Activated naive CD8-positive, alpha-beta T cell treated with anti-CD3 and anti-CD28 coated beads, Interleukin-2, amount 10 ng/mL, durations not matched to agents 7 days and 5 days (primary cell): Measurements from ENCODE around the gene DRC3. TPM values are rescaled to one million over a fixed set of nuclear protein-coding genes. Genes with fewer than 3 reads are reported as not detected.

ENCODE experiments used
- ATAC-seq: fragments of 150-1000 bp; cut with Tn5 transposase; one replicate; pipeline ENCODE4 v1.10.0; 2021; ENCODE audit warnings: low read depth, moderate library complexity
- POLR2A ChIA-PET: fragments of 350-600 bp; sonication (Branson Sonifier 250); formaldehyde crosslinking; loops from one replicate; lab custom pipeline; 2021; ENCODE audit warnings: antibody characterized with exemption; lab: Charles Lee
- DNase-seq: peaks from one replicate; pipeline ENCODE4 v3.0.0; 2021
- H3K27ac Mint-ChIP-seq: one replicate; pipeline ENCODE4 v1.8.0; 2022; ENCODE audit warnings: mild to moderate bottlenecking, mixed read lengths
- H3K27me3 Mint-ChIP-seq: one replicate; pipeline ENCODE4 v1.8.0; 2022; ENCODE audit warnings: mild to moderate bottlenecking, moderate library complexity, mixed read lengths
- H3K36me3 Mint-ChIP-seq: one replicate; pipeline ENCODE4 v1.8.0; 2021; ENCODE audit warnings: mild to moderate bottlenecking, mixed read lengths
- H3K4me1 Mint-ChIP-seq: one replicate; pipeline ENCODE4 v1.8.0; 2021; ENCODE audit warnings: mixed read lengths
- H3K4me3 Mint-ChIP-seq: one replicate; pipeline ENCODE4 v1.8.0; 2022; ENCODE audit warnings: mild to moderate bottlenecking, moderate library complexity, mixed read lengths
- H3K9me3 Mint-ChIP-seq: one replicate; pipeline ENCODE4 v1.8.0; 2021; ENCODE audit warnings: mixed read lengths
- total RNA-seq, 2 experiments: library from RNA; stranded (reverse); gene quantifications; one replicate each; pipeline ENCODE4 v1.2.3, GENCODE V29; 2021

The DRC3 gene
- total RNA-seq, 2 experiments from 2014 or later = 0.67 to 0.77 TPM

DNA sequence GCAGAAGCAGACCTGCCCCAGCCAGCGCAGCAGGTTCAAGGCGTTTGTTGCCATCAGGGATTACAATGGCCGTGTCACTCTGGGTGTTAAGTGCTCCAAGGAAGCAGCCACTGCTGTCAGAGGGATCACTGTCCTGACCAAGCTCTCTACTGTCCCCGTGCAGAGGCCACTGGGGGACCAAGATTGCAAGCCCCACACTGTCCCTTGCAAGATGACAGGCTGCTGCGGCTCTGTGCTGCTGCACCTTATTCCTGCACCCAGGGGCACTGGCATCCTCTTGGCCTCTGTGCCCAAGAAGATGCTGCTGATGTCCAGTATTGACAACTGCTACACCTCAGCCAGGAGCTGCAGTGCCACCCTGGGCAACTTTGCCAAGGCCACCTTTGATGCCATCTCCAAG is 38.6 kb downstream of the DRC3 start:
- Mint-ChIP-seq H3K4me1 (no peaks in the 10 kb centered on the region), H3K4me3 (no peak overlapping the region), H3K36me3 (no peaks in the 10 kb centered on the region), H3K9me3 (no peaks in the 10 kb centered on the region), H3K27ac (no peak overlapping the region), H3K27me3 (no peaks in the 10 kb centered on the region)
- POLR2A ChIA-PET = no interaction called here
- no peak for ATAC-seq
- DNase-seq = no peak

DNA sequence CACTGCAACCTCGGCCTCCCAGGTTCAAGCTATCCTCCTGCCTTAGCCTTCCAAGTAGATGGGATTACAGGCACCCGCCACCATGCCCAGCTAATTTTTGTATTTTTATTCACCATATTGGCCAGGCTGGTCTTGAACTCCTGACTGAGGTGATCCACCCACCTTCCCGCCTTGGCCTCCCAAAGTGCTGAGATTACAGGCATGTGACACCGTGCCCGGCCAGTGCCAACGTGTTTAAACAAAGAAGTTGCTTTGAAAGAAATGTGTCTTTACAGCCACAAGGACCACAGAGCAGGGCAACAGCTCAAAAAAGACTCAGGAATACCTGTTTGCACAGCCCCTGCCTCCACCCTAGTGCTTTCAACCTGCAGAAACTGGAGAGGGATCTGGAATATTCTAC is 41.3 kb downstream of the DRC3 start:
- H3K36me3 Mint-ChIP-seq = peaks cover 1% of the 10 kb centered on the region
- no peaks in the 10 kb centered on the region for H3K27me3 Mint-ChIP-seq
- no peak for ATAC-seq
- POLR2A ChIA-PET = no interaction called here
- no peak overlapping the region for H3K27ac Mint-ChIP-seq
- no peaks in the 10 kb centered on the region for H3K4me1 Mint-ChIP-seq
- H3K4me3 Mint-ChIP-seq = no peak overlapping the region
- DNase-seq = no peak
- H3K9me3 Mint-ChIP-seq = no peaks in the 10 kb centered on the region

DNA sequence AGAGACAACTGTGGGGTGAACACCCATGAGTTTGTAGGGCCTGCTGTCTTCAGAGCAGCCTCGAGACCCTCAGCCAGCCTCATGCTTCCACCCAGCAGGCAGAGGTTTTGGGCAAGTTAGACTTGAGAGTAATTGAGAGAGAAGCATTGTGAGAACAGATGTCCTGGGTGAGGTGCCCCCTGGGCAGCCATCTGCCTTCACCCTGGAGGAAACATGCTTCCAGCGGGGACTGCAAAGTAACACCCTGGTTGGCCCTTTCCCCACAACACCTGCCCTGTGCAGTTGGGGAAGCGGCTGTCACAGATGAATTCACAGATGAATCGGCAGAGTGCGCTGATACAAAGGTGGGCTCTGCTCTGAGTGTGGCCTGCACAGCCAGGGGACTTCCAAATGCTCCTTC is 42.9 kb downstream of the DRC3 start:
- no peaks in the 10 kb centered on the region for H3K4me1 Mint-ChIP-seq
- H3K27ac Mint-ChIP-seq = no peak overlapping the region
- H3K9me3 Mint-ChIP-seq = no peaks in the 10 kb centered on the region
- no peak overlapping the region for H3K4me3 Mint-ChIP-seq
- ATAC-seq = no peak
- H3K27me3 Mint-ChIP-seq = no peaks in the 10 kb centered on the region
- POLR2A ChIA-PET = no interaction called here
- no peak for DNase-seq
- H3K36me3 Mint-ChIP-seq = peaks cover 1% of the 10 kb centered on the region

- DNase-seq = no peak
- Mint-ChIP-seq H3K4me3 (no peak overlapping the region), H3K9me3 (no peaks in the 10 kb centered on the region), H3K4me1 (no peaks in the 10 kb centered on the region), H3K27ac (no peak overlapping the region), H3K36me3 (peaks cover 1% of the 10 kb centered on the region), H3K27me3 (no peaks in the 10 kb centered on the region)
- ATAC-seq = no peak
- POLR2A ChIA-PET = no interaction called here
These were observed 43.8 kb downstream of the DRC3 start for GRCh38 chr17:18016426-18016825.

DNA sequence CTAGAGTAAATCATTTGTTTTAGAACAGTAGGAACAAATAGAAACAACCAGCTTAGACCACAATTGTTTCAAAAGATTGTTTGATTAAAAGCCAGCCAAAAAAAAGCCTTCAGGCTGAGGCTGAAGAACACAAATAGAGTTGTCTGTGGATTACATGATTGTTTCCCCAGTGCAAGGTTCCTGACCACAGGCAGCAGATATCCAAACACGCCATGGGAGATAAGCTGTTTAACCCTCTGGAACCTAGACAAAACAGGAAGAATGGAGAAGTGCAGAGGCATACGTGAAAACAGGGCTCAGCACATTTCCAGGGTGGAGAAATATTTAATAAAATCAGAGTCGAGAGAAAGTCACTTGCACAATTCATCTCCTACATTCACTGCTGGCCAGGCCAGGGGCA is 45.3 kb downstream of the DRC3 start:
- DNase-seq (no peak), ATAC-seq (no peak)
- Mint-ChIP-seq H3K27me3 (no peaks in the 10 kb centered on the region), H3K4me3 (no peak overlapping the region), H3K27ac (no peak overlapping the region), H3K4me1 (no peaks in the 10 kb centered on the region), H3K9me3 (no peaks in the 10 kb centered on the region), H3K36me3 (peaks cover 1% of the 10 kb centered on the region)
- POLR2A ChIA-PET = no interaction called here

DNA sequence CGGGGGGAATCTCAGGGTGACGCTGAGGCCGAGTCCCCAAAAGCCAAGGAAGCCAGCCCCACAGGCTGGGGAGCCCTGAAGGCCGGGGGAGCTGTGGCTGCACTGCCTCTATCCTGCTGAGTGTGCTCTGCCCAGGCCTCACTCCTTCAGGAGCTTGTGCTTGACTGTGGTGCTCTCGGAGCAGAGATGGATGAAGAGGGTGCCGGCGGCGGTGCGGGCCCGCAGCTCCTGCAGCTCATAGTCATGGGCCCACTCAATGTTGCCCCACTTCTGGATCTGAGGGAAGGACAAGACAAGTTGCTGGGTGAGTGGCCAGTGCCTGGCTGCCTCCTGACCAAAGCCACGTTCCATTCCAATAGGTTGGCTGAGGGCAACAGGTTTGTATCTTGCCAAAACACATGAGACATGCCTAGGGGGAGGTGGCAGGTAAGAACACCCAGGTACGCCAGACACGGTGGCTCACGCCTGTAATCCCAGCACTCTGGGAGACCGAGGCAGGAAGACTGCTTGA is 45.8 kb downstream of the DRC3 start:
- no peak for ATAC-seq
- no peaks in the 10 kb centered on the region for H3K4me1 Mint-ChIP-seq
- no peak overlapping the region for H3K4me3 Mint-ChIP-seq
- no peaks in the 10 kb centered on the region for H3K27me3 Mint-ChIP-seq
- POLR2A ChIA-PET = no interaction called here
- no peak for DNase-seq
- peaks cover 1% of the 10 kb centered on the region for H3K36me3 Mint-ChIP-seq
- H3K27ac Mint-ChIP-seq = no peak overlapping the region
- H3K9me3 Mint-ChIP-seq = no peaks in the 10 kb centered on the region

- DNase-seq (no peak), ATAC-seq (no peak)
- Mint-ChIP-seq H3K4me1 (no peaks in the 10 kb centered on the region), H3K27me3 (no peaks in the 10 kb centered on the region), H3K9me3 (no peaks in the 10 kb centered on the region), H3K4me3 (no peak overlapping the region), H3K36me3 (peaks cover 1% of the 10 kb centered on the region), H3K27ac (no peak overlapping the region)
- POLR2A ChIA-PET = no interaction called here
These were observed 47.1 kb downstream of the DRC3 start for GRCh38 chr17:18019838-18020154.

DNA sequence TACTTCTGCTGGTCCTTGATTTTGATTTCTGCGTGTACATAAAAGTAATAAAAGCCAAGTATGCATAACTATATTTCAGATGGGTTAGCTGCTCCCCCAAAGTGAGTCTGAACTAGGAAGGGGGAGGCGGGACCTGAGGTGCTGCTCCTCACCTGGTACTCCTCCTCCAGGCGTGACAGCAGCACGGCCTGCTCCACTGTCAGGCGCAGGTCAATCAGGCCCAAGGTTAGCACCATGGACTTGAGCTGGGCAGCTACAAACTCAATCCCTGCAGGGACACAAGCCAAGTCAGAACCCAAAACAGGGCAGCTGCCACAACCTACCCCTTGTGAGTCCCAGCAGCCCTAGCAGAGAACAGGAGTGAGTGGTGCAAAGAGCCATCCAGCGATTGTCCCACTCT is 48.3 kb downstream of the DRC3 start:
- H3K4me1 Mint-ChIP-seq = peaks cover 4% of the 10 kb centered on the region
- no peaks in the 10 kb centered on the region for H3K27me3 Mint-ChIP-seq
- H3K9me3 Mint-ChIP-seq = no peaks in the 10 kb centered on the region
- POLR2A ChIA-PET = no interaction called here
- H3K4me3 Mint-ChIP-seq = no peak overlapping the region
- no peak for DNase-seq
- H3K27ac Mint-ChIP-seq = no peak overlapping the region
- ATAC-seq = no peak
- H3K36me3 Mint-ChIP-seq = peaks cover 4% of the 10 kb centered on the region

GRCh38 chr17:18021372-18021771 is 48.7 kb downstream of the DRC3 start:
- Mint-ChIP-seq H3K36me3 (peaks cover 4% of the 10 kb centered on the region), H3K27ac (no peak overlapping the region), H3K4me3 (no peak overlapping the region), H3K4me1 (peaks cover 8% of the 10 kb centered on the region), H3K9me3 (no peaks in the 10 kb centered on the region), H3K27me3 (no peaks in the 10 kb centered on the region)
- ATAC-seq = no peak
- POLR2A ChIA-PET = no interaction called here
- DNase-seq = no peak

GRCh38 chr17:18025241-18025944 is 52.7 kb downstream of the DRC3 start:
- ATAC-seq = peak; percentile 46
- Mint-ChIP-seq H3K27me3 (no peaks in the 10 kb centered on the region), H3K36me3 (peaks cover 7% of the 10 kb centered on the region), H3K9me3 (no peaks in the 10 kb centered on the region), H3K4me3 (peak overlapping the region; percentile 25), H3K27ac (no peak overlapping the region), H3K4me1 (peaks cover 17% of the 10 kb centered on the region)
- DNase-seq = no peak
- POLR2A ChIA-PET = no interaction called here

GRCh38 chr17:18025945-18026776 is 53.5 kb downstream of the DRC3 start:
- Mint-ChIP-seq H3K4me1 (peaks cover 17% of the 10 kb centered on the region), H3K27me3 (no peaks in the 10 kb centered on the region), H3K27ac (no peak overlapping the region), H3K9me3 (no peaks in the 10 kb centered on the region), H3K36me3 (peaks cover 7% of the 10 kb centered on the region), H3K4me3 (peak overlapping the region; percentile 25)
- ATAC-seq = peak; percentile 99
- POLR2A ChIA-PET = no interaction called here
- DNase-seq = peak; percentile 44

- Mint-ChIP-seq H3K36me3 (peaks cover 7% of the 10 kb centered on the region), H3K9me3 (no peaks in the 10 kb centered on the region), H3K27ac (no peak overlapping the region), H3K4me3 (no peak overlapping the region), H3K4me1 (peaks cover 17% of the 10 kb centered on the region), H3K27me3 (no peaks in the 10 kb centered on the region)
- no peak for DNase-seq
- no peak for ATAC-seq
- POLR2A ChIA-PET = interaction anchor here (1.0 kb wide), 1 partner anchor 54 kb away, joined by 3 read pairs; the partner anchor contains the start of gene DRC3
These were observed 54.6 kb downstream of the DRC3 start for GRCh38 chr17:18027280-18027679.

- H3K36me3 Mint-ChIP-seq = peaks cover 7% of the 10 kb centered on the region
- H3K27ac Mint-ChIP-seq = no peak overlapping the region
- ATAC-seq = no peak
- no peak overlapping the region for H3K4me3 Mint-ChIP-seq
- no peaks in the 10 kb centered on the region for H3K9me3 Mint-ChIP-seq
- H3K4me1 Mint-ChIP-seq = peaks cover 21% of the 10 kb centered on the region
- POLR2A ChIA-PET = interaction anchor here (0.6 to 1.0 kb wide), 4 partner anchors 55 to 115 kb away, joined by 3 to 5 read pairs (median 3); partner anchors contain the start of gene DRC3
- no peak for DNase-seq
- no peaks in the 10 kb centered on the region for H3K27me3 Mint-ChIP-seq
These were observed 55.7 kb downstream of the DRC3 start for GRCh38 chr17:18028114-18028951.
